NT2/D1 (cell line): ENCODE measurements around the gene PSKH1.

Source experiments
- DNase-seq: peaks from one replicate; pipeline ENCODE4 v3.0.0-alpha.2; 2011; ENCODE audit warnings: low read depth, low spot score
- H3K27me3 ChIP-seq: 2 replicates; pipeline ENCODE4 v1.6.0; 2011; ENCODE audit warnings: mild to moderate bottlenecking; ENCODE audit not compliant: insufficient read length, insufficient read depth
- H3K36me3 ChIP-seq: 2 replicates; pipeline ENCODE4 v1.6.1; 2011; ENCODE audit warnings: mild to moderate bottlenecking, low read length, mixed read lengths; ENCODE audit not compliant: insufficient read depth, insufficient read length
- H3K4me1 ChIP-seq: 2 replicates; pipeline ENCODE4 v1.5.1; 2011; ENCODE audit not compliant: insufficient read depth, insufficient read length
- H3K4me3 ChIP-seq: 2 replicates; pipeline ENCODE4 v1.5.1; 2011; ENCODE audit warnings: low read depth; ENCODE audit not compliant: insufficient read length
- H3K9ac ChIP-seq: 2 replicates; pipeline ENCODE4 v1.6.0; 2011; ENCODE audit warnings: low read depth; ENCODE audit not compliant: insufficient read length
- H3K9me3 ChIP-seq: 2 replicates; pipeline ENCODE4 v1.5.1; 2011; ENCODE audit warnings: mild to moderate bottlenecking, low read length; ENCODE audit not compliant: insufficient read depth
- SUZ12 ChIP-seq: IDR thresholded peaks from 2 replicates; pipeline ENCODE4 v1.6.1; 2011; ENCODE audit not compliant: insufficient read length, insufficient read depth; ENCODE audit errors: extremely low read depth
- YY1 ChIP-seq: IDR thresholded peaks from 2 replicates; pipeline ENCODE4 v1.6.1; 2011; ENCODE audit not compliant: insufficient read length, insufficient read depth
- ZNF274 ChIP-seq: IDR thresholded peaks from 2 replicates; pipeline ENCODE4 v1.6.1; 2011; ENCODE audit warnings: mild to moderate bottlenecking, low read depth, low read length

The PSKH1 gene

GRCh38 chr16:67922221-67922620 is 29.2 kb downstream of the PSKH1 start:
- TF ChIP-seq SUZ12: no peak
- no peak for TF ChIP-seq ZNF274
- TF ChIP-seq YY1: no peak
- no peak for DNase-seq
- H3K4me3 ChIP-seq: no peak overlapping the region
- H3K36me3 ChIP-seq: peaks cover 44% of the 10 kb centered on the region
- H3K4me1 ChIP-seq: peaks cover 24% of the 10 kb centered on the region
- no peak overlapping the region for H3K9ac ChIP-seq
- no peaks in the 10 kb centered on the region for H3K27me3 ChIP-seq
- H3K9me3 ChIP-seq: no peaks in the 10 kb centered on the region

- Histone ChIP-seq H3K4me3 (no peak overlapping the region), H3K36me3 (peaks cover 48% of the 10 kb centered on the region), H3K9ac (no peak overlapping the region), H3K9me3 (no peaks in the 10 kb centered on the region), H3K4me1 (peaks cover 19% of the 10 kb centered on the region), H3K27me3 (no peaks in the 10 kb centered on the region)
- no peak for TF ChIP-seq SUZ12
- TF ChIP-seq ZNF274: no peak
- TF ChIP-seq YY1: no peak
- no peak for DNase-seq
These were observed 29.7 kb downstream of the PSKH1 start for GRCh38 chr16:67922740-67923139.

- no peak for TF ChIP-seq ZNF274
- no peak for TF ChIP-seq SUZ12
- TF ChIP-seq YY1: no peak
- no peak overlapping the region for H3K9ac ChIP-seq
- H3K27me3 ChIP-seq: no peaks in the 10 kb centered on the region
- peaks cover 23% of the 10 kb centered on the region for H3K4me1 ChIP-seq
- H3K36me3 ChIP-seq: peaks cover 56% of the 10 kb centered on the region
- H3K9me3 ChIP-seq: no peaks in the 10 kb centered on the region
- DNase-seq: no peak
- H3K4me3 ChIP-seq: no peak overlapping the region
These were observed 30.5 kb downstream of the PSKH1 start for GRCh38 chr16:67923414-67924116.

- H3K27me3 ChIP-seq: no peaks in the 10 kb centered on the region
- no peak overlapping the region for H3K9ac ChIP-seq
- peaks cover 58% of the 10 kb centered on the region for H3K36me3 ChIP-seq
- TF ChIP-seq SUZ12: no peak
- no peak for TF ChIP-seq YY1
- no peak for TF ChIP-seq ZNF274
- no peaks in the 10 kb centered on the region for H3K9me3 ChIP-seq
- no peak for DNase-seq
- no peak overlapping the region for H3K4me3 ChIP-seq
- H3K4me1 ChIP-seq: peaks cover 20% of the 10 kb centered on the region
These were observed 31.3 kb downstream of the PSKH1 start for GRCh38 chr16:67924140-67924906.

- DNase-seq: no peak
- Histone ChIP-seq H3K4me3 (no peak overlapping the region), H3K36me3 (peaks cover 67% of the 10 kb centered on the region), H3K4me1 (peaks cover 17% of the 10 kb centered on the region), H3K9me3 (no peaks in the 10 kb centered on the region), H3K27me3 (no peaks in the 10 kb centered on the region), H3K9ac (no peak overlapping the region)
- TF ChIP-seq YY1: no peak
- TF ChIP-seq SUZ12: no peak
- no peak for TF ChIP-seq ZNF274
These were observed 33.2 kb downstream of the PSKH1 start for GRCh38 chr16:67926181-67926750.

GRCh38 chr16:67927131-67927941 is 34.3 kb downstream of the PSKH1 start:
- Histone ChIP-seq H3K9ac (no peak overlapping the region), H3K36me3 (peaks cover 78% of the 10 kb centered on the region), H3K4me1 (peaks cover 21% of the 10 kb centered on the region), H3K27me3 (no peaks in the 10 kb centered on the region), H3K9me3 (no peaks in the 10 kb centered on the region), H3K4me3 (no peak overlapping the region)
- no peak for TF ChIP-seq ZNF274
- no peak for TF ChIP-seq SUZ12
- TF ChIP-seq YY1: no peak
- no peak for DNase-seq
